ENCODE results near the gene TPK1.
A peak's percentile ranks its signal among the peaks of the same experiment; 100 is the strongest.

Gene TPK1

DNA sequence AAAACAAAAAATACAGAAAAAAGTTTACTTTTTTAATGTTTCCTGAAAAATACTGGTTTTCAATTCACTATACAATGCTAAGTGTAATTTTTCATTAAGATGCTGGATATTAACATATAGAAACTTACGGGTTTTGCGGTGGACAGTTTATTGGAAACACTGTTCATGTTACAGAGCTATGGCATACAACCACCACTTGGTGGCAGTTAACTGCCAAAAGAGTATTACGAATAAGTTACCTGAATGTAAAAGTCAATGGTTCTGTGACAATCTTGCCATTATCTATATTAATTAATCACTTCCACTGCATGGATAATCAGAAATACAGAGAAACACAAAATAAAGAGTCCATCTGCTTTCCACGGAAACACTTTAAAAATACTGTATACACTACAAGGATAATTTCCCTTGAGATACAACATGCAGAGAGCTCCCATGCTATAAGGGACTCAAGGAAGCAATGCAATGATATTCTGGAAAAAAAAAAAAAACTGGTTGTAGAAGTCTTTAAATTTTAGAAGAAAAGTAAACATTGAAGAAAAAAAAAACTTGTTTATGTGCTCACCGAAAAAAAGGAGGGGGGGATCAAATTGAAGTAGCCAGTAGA lies 97.0 kb downstream of the TPK1 start:
- WGBS, result 85% methylated on average over 4 of the region's 5 CpGs

DNA sequence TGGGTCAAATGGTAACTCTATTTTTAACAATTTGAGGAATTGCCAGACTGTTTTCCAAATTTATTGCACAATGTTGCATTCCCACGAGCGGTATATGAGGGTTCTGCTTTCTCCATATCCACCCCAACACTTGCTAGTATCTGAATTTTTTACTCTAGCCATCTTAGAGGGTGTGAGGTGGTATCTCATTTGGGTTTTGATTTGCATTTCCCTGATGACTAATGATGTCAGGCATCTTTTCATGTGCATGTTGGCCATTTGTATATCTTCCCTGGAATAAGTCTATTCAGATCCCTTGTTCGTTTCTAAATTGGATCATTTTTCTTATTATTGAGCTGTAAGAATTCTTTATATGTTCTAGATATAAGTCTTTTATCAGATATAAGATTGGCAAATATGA lies 97.7 kb downstream of the TPK1 start:
- Histone ChIP-seq H2BK120ac (ENCODE audit: low read depth, low read length) (no peak overlapping the region), H3K18ac (ENCODE audit: low read depth in 1 of 2, low read length in 2 of 2) (no peak overlapping the region), H3K4me2 (ENCODE audit: low read length, poor library complexity, severe bottlenecking) (no peak overlapping the region), H4K91ac (ENCODE audit: low read length) (no peak overlapping the region), H3K27me3 (ENCODE audit: control insufficient read depth in 1 of 2, insufficient read depth in 1 of 2, low read length in 2 of 2) (no peaks in the 10 kb centered on the region), H2AK5ac (ENCODE audit: low read length, severe bottlenecking) (no peak overlapping the region), H4K8ac (ENCODE audit: low read length) (no peak overlapping the region), H3K4ac (ENCODE audit: low read depth in 1 of 2, low read length in 2 of 2) (no peak overlapping the region), H3K4me1 (ENCODE audit: control insufficient read depth, insufficient read depth, low read depth, low read length) (no peaks in the 10 kb centered on the region), H3K36me3 (ENCODE audit: control insufficient read depth in 1 of 2, insufficient read depth in 2 of 2, low read depth in 1 of 2, low read length in 2 of 2) (no peaks in the 10 kb centered on the region), H2BK12ac (ENCODE audit: low read length in 2 of 2) (no peak overlapping the region), H3K14ac (ENCODE audit: low read length in 2 of 2) (no peak overlapping the region), H3K4me3 (ENCODE audit: insufficient read depth in 1 of 2, low read depth in 1 of 2, low read length in 2 of 2) (no peak overlapping the region), H2BK5ac (ENCODE audit: low read depth, low read length, poor library complexity, severe bottlenecking) (no peak overlapping the region), H3K9ac (ENCODE audit: low read length) (peak overlapping the region; percentile 74), H3K23ac (ENCODE audit: low read length in 2 of 2) (no peak overlapping the region), H3K9me3 (ENCODE audit: control insufficient read depth, low read length) (no peaks in the 10 kb centered on the region), H3K79me1 (replicated peaks; ENCODE audit: low read length, poor library complexity, severe bottlenecking) (no peaks in the 10 kb centered on the region), H2BK15ac (ENCODE audit: low read depth, poor library complexity, severe bottlenecking) (no peak overlapping the region), H2AFZ (ENCODE audit: low read depth, low read length) (no peak overlapping the region), H3K27ac (ENCODE audit: low read length, poor library complexity, severe bottlenecking) (no peak overlapping the region)
- WGBS, result no CpG with 5 or more reads among the region's 3 CpGs
- no peak for DNase-seq

More for the DNA sequence above, 97.0 kb downstream of the TPK1 start:
- peak overlapping the region; percentile 74 for H3K9ac ChIP-seq (ENCODE audit: low read length)
- no peak overlapping the region for H2BK15ac ChIP-seq (ENCODE audit: low read depth, poor library complexity, severe bottlenecking)
- no peaks in the 10 kb centered on the region for H3K9me3 ChIP-seq (ENCODE audit: control insufficient read depth, low read length)
- H2BK12ac ChIP-seq (ENCODE audit: low read length in 2 of 2), result no peak overlapping the region
- peak overlapping the region in 1 of 2 experiments; percentile 30 for H3K4me3 ChIP-seq (ENCODE audit: insufficient read depth in 1 of 2, low read depth in 1 of 2, low read length in 2 of 2)
- H4K8ac ChIP-seq (ENCODE audit: low read length), result no peak overlapping the region
- H3K36me3 ChIP-seq (ENCODE audit: control insufficient read depth in 1 of 2, insufficient read depth in 2 of 2, low read depth in 1 of 2, low read length in 2 of 2), result no peaks in the 10 kb centered on the region
- no peak overlapping the region for H3K23ac ChIP-seq (ENCODE audit: low read length in 2 of 2)
- H3K14ac ChIP-seq (ENCODE audit: low read length in 2 of 2), result no peak overlapping the region
- H3K4me1 ChIP-seq (ENCODE audit: control insufficient read depth, insufficient read depth, low read depth, low read length), result no peaks in the 10 kb centered on the region
- no peak overlapping the region for H2BK5ac ChIP-seq (ENCODE audit: low read depth, low read length, poor library complexity, severe bottlenecking)
- H3K27ac ChIP-seq (ENCODE audit: low read length, poor library complexity, severe bottlenecking), result no peak overlapping the region
- peak; percentile 7 for DNase-seq
- H3K4me2 ChIP-seq (ENCODE audit: low read length, poor library complexity, severe bottlenecking), result no peak overlapping the region
- H3K4ac ChIP-seq (ENCODE audit: low read depth in 1 of 2, low read length in 2 of 2), result no peak overlapping the region
- no peaks in the 10 kb centered on the region for H3K79me1 ChIP-seq (replicated peaks; ENCODE audit: low read length, poor library complexity, severe bottlenecking)
- no peak overlapping the region for H2AK5ac ChIP-seq (ENCODE audit: low read length, severe bottlenecking)
- no peak overlapping the region for H4K91ac ChIP-seq (ENCODE audit: low read length)
- H2BK120ac ChIP-seq (ENCODE audit: low read depth, low read length), result no peak overlapping the region
- H3K18ac ChIP-seq (ENCODE audit: low read depth in 1 of 2, low read length in 2 of 2), result no peak overlapping the region
- no peaks in the 10 kb centered on the region for H3K27me3 ChIP-seq (ENCODE audit: control insufficient read depth in 1 of 2, insufficient read depth in 1 of 2, low read length in 2 of 2)
- H2AFZ ChIP-seq (ENCODE audit: low read depth, low read length), result no peak overlapping the region

GRCh38 chr7:144736880-144737493 lies 98.9 kb downstream of the TPK1 start:
- no peaks in the 10 kb centered on the region for H3K9me3 ChIP-seq (ENCODE audit: control insufficient read depth, low read length)

DNA sequence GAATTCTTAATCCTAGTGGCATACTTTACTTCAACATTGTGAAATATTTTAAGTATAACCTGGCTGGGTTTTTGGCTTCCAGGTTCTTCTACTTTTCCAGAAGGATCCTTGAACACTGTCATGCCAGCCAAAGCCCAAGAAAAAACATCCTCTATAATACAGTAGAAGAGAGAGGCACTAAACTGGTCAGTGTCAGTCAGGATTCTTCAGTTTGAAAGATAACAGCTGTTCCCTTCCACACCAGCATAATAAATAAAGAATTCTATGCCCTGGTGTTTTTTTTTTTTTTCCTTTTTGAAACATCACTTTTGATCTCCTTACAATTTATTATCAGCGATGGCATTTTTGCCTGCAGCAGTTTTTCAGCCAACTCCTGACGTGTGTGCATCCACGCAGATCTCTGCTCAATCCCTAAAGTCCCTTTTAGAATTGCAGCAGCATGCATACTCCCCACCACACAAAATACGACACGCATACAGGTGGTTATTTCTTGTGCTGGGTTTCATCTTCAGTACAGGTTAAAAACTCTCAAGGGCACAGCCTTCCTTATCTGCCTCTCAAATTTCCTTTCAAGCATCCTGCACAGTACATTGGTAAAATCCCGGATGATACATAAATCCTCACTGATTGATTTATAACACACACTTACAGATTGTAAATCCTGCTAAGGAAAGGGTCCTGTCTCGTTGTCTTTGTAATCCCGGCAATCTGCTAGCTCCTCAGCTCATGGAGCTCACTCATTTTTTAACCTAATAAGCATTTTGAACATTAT lies 100.2 kb downstream of the TPK1 start:
- H3K18ac ChIP-seq (ENCODE audit: low read depth in 1 of 2, low read length in 2 of 2), result no peak overlapping the region
- no peak overlapping the region for H3K27ac ChIP-seq (ENCODE audit: low read length, poor library complexity, severe bottlenecking)
- no peak overlapping the region for H3K4ac ChIP-seq (ENCODE audit: low read depth in 1 of 2, low read length in 2 of 2)
- no peaks in the 10 kb centered on the region for H3K36me3 ChIP-seq (ENCODE audit: control insufficient read depth in 1 of 2, insufficient read depth in 2 of 2, low read depth in 1 of 2, low read length in 2 of 2)
- H3K9me3 ChIP-seq (ENCODE audit: control insufficient read depth, low read length), result no peaks in the 10 kb centered on the region
- no peaks in the 10 kb centered on the region for H3K4me1 ChIP-seq (ENCODE audit: control insufficient read depth, insufficient read depth, low read depth, low read length)
- WGBS, result 62% methylated on average over 6 of the region's 8 CpGs
- H3K4me3 ChIP-seq (ENCODE audit: insufficient read depth in 1 of 2, low read depth in 1 of 2, low read length in 2 of 2), result no peak overlapping the region
- H3K27me3 ChIP-seq (ENCODE audit: control insufficient read depth in 1 of 2, insufficient read depth in 1 of 2, low read length in 2 of 2), result no peaks in the 10 kb centered on the region
- H3K23ac ChIP-seq (ENCODE audit: low read length in 2 of 2), result no peak overlapping the region
- H3K79me1 ChIP-seq (replicated peaks; ENCODE audit: low read length, poor library complexity, severe bottlenecking), result no peaks in the 10 kb centered on the region
- H2AFZ ChIP-seq (ENCODE audit: low read depth, low read length), result no peak overlapping the region
- no peak overlapping the region for H3K14ac ChIP-seq (ENCODE audit: low read length in 2 of 2)
- no peak overlapping the region for H3K4me2 ChIP-seq (ENCODE audit: low read length, poor library complexity, severe bottlenecking)
- H3K9ac ChIP-seq (ENCODE audit: low read length), result no peak overlapping the region
- H2AK5ac ChIP-seq (ENCODE audit: low read length, severe bottlenecking), result no peak overlapping the region
- H2BK5ac ChIP-seq (ENCODE audit: low read depth, low read length, poor library complexity, severe bottlenecking), result no peak overlapping the region
- no peak overlapping the region for H2BK120ac ChIP-seq (ENCODE audit: low read depth, low read length)
- H2BK12ac ChIP-seq (ENCODE audit: low read length in 2 of 2), result no peak overlapping the region
- no peak overlapping the region for H4K91ac ChIP-seq (ENCODE audit: low read length)
- no peak overlapping the region for H2BK15ac ChIP-seq (ENCODE audit: low read depth, poor library complexity, severe bottlenecking)
- no peak overlapping the region for H4K8ac ChIP-seq (ENCODE audit: low read length)
- no peak for DNase-seq

More at GRCh38 chr7:144736880-144737493, 98.9 kb downstream of the TPK1 start:
- H3K79me1 ChIP-seq (replicated peaks; ENCODE audit: low read length, poor library complexity, severe bottlenecking), result no peaks in the 10 kb centered on the region
- no peak overlapping the region for H3K4me2 ChIP-seq (ENCODE audit: low read length, poor library complexity, severe bottlenecking)
- no peak overlapping the region for H3K4me3 ChIP-seq (ENCODE audit: insufficient read depth in 1 of 2, low read depth in 1 of 2, low read length in 2 of 2)
- no peaks in the 10 kb centered on the region for H3K4me1 ChIP-seq (ENCODE audit: control insufficient read depth, insufficient read depth, low read depth, low read length)
- H3K36me3 ChIP-seq (ENCODE audit: control insufficient read depth in 1 of 2, insufficient read depth in 2 of 2, low read depth in 1 of 2, low read length in 2 of 2), result no peaks in the 10 kb centered on the region
- H2AK5ac ChIP-seq (ENCODE audit: low read length, severe bottlenecking), result no peak overlapping the region
- 19% methylated on average over 1 of the region's 1 CpG for WGBS
- no peak overlapping the region for H2BK15ac ChIP-seq (ENCODE audit: low read depth, poor library complexity, severe bottlenecking)
- no peak overlapping the region for H3K14ac ChIP-seq (ENCODE audit: low read length in 2 of 2)
- H2AFZ ChIP-seq (ENCODE audit: low read depth, low read length), result no peak overlapping the region
- H2BK120ac ChIP-seq (ENCODE audit: low read depth, low read length), result no peak overlapping the region
- H4K91ac ChIP-seq (ENCODE audit: low read length), result no peak overlapping the region
- no peak overlapping the region for H3K18ac ChIP-seq (ENCODE audit: low read depth in 1 of 2, low read length in 2 of 2)
- H3K23ac ChIP-seq (ENCODE audit: low read length in 2 of 2), result no peak overlapping the region
- no peaks in the 10 kb centered on the region for H3K27me3 ChIP-seq (ENCODE audit: control insufficient read depth in 1 of 2, insufficient read depth in 1 of 2, low read length in 2 of 2)
- H3K4ac ChIP-seq (ENCODE audit: low read depth in 1 of 2, low read length in 2 of 2), result no peak overlapping the region
- H3K27ac ChIP-seq (ENCODE audit: low read length, poor library complexity, severe bottlenecking), result no peak overlapping the region
- no peak for DNase-seq
- no peak overlapping the region for H4K8ac ChIP-seq (ENCODE audit: low read length)
- H2BK12ac ChIP-seq (ENCODE audit: low read length in 2 of 2), result no peak overlapping the region
- H3K9ac ChIP-seq (ENCODE audit: low read length), result no peak overlapping the region
- no peak overlapping the region for H2BK5ac ChIP-seq (ENCODE audit: low read depth, low read length, poor library complexity, severe bottlenecking)

All from mesenchymal stem cell (in vitro differentiated cells and primary cell).